Left cardiac atrium (tissue), 4 donors: ENCODE results near the gene ELAVL4. TPM values are rescaled to one million over a fixed set of nuclear protein-coding genes. Genes with fewer than 3 reads are reported as not detected.

Experiments used
- ATAC-seq, 2 donors: fragments of 200-7000 bp; cut with Tn5 transposase; one replicate each; pipeline ENCODE4 v1.9.1; 2020; ENCODE audit warnings: mild to moderate bottlenecking in 2 of 2, moderate library complexity in 2 of 2
- DNase-seq: peaks from one replicate; pipeline ENCODE4 v3.0.0-alpha.2; 2020
- intact Hi-C, 2 donors: fragments of 100-400 bp; cut with DNase I; formaldehyde crosslinking; loops; one replicate each; pipeline versions ENCODE4 v1.14.1 to v1.15.1; 2022 to 2023
- total RNA-seq, 2 donors: library from RNA; stranded (reverse); fragmentation: NEBNext Ultra II Directional; extraction: Animal tissue kit (Norgen Biotek cat#: 25700); gene quantifications; one replicate each; pipeline ENCODE4 v1.2.1, GENCODE V29; 2021
- donor health status: DM: no; HTN: yes; CAD: no.
- donor health status: DM: no; HTN: yes; CAD: no; lungs with severe emphysema.
- donor health status: DM: yes; HTN: yes; CAD: no.
- donor health status: Dilated cardiomyopathy.

The ELAVL4 gene
- total RNA-seq, 2 donors from 2014 or later = 0.38 to 1.0 TPM

DNA sequence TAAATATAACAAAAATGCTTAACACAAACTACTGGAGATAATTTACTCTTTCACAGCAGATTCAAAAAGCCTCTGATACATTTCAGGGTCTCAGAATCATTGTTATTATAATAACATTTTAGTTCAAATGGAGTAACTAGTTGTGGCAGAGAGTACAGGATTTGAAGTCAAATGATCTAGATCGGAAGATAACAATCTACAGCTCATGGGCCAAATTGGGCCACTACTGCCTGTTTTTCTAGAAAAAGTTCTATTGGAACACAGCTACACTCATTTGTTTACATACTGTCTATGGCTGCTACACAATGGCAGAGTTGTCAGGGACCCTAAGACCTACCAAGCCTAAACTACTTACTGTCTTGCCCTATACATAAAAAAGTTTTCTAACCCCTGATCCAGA, 63.6 kb downstream of the ELAVL4 start:
- intact Hi-C loops = no loop called here
- DNase-seq (no peak), ATAC-seq (no peak)

DNA sequence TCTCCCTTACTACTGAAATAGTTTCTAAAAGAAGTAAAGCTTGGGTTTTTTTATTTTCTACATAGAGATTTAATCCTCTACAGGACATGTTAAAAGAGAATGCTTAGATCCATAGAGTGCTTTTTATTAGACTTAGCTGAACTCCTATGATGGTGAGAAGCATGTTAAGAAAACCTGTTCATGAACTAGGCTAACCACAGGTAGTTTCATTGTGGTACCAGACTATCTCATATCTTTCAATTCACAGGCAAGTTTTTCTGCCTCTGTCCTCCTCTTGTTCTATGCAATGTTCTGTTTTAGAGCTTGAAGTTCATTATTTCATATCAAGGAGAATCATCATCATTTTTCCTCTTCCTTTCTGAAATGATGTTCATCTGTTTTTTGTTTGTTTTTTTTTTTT, 65.4 kb downstream of the ELAVL4 start:
- intact Hi-C loops = no loop called here
- no peak for ATAC-seq
- DNase-seq = no peak

DNA sequence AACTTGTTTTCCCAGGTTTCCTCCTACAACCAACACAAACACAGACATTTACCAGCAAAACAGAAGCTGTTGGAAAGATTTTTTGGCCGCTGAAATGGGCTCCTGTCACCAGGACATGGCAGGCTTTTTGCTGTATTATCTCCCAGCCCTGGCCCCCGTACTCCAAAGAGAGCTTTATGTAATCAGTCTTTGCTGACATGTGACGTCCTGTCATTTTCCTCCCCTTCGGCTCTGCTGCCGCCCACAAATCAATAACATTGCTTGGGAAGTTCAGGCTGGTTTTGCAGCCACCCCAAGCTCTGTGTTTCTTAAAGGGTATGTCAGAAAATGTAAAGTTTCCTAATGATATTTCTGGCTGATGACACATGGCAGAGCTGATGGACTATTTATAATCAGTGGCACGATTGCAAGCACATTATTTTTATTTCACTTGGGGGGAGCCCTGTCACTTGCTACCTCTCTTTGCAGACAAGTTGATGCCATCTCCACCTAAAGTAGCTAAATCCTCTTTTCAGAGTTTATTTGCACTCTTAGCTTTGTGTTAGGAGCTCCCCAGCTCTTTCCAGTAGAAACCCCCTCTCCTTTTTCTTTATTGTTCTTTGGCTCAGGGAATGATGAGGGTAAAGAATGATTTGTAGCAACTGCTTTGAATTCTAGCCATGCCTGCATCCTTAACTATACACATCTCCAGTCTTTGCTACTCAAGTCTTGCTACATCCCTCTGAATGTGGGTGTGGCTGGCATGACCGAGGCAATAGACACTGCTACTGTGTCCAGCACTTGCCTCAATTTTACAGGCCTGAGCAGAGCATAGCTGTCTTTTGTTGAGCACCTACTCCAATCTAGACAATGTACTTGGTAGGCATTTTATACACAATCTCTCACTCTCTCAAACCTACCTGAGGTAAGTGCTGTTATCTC, 67.3 kb downstream of the ELAVL4 start:
- no peak for DNase-seq
- peak; percentile 42 to 44 for ATAC-seq
- intact Hi-C loops = no loop called here

- ATAC-seq (no peak), DNase-seq (no peak)
- intact Hi-C loops = no loop called here
These were observed 69.3 kb downstream of the ELAVL4 start for GRCh38 chr1:50177994-50178393.

DNA sequence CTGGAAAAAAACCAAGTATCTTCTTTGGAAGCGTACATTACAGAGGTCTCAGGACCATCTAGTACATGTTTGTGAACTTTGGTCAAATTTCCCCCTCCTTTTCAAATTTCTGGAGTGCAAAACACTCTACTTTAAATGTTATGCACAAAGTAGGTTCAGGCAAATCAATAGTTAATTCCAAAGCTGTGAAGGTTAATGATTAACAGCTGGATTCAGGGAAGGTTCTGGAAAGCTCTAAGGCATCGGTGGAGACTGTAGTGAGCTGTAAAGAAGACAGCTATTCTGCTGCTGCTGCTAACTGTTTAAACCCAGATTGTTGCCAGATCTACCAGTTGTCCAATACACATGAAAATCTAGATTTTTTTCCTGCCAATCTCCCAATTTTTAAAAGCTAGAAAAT, 70.9 kb downstream of the ELAVL4 start:
- no peak for ATAC-seq
- no peak for DNase-seq
- intact Hi-C loops = no loop called here

GRCh38 chr1:50180367-50180766, 71.6 kb downstream of the ELAVL4 start:
- intact Hi-C loops = no loop called here
- ATAC-seq (no peak), DNase-seq (no peak)

GRCh38 chr1:50181027-50181663, 72.4 kb downstream of the ELAVL4 start:
- DNase-seq (no peak), ATAC-seq (peak; percentile 86 to 87)
- intact Hi-C loops = no loop called here

DNA sequence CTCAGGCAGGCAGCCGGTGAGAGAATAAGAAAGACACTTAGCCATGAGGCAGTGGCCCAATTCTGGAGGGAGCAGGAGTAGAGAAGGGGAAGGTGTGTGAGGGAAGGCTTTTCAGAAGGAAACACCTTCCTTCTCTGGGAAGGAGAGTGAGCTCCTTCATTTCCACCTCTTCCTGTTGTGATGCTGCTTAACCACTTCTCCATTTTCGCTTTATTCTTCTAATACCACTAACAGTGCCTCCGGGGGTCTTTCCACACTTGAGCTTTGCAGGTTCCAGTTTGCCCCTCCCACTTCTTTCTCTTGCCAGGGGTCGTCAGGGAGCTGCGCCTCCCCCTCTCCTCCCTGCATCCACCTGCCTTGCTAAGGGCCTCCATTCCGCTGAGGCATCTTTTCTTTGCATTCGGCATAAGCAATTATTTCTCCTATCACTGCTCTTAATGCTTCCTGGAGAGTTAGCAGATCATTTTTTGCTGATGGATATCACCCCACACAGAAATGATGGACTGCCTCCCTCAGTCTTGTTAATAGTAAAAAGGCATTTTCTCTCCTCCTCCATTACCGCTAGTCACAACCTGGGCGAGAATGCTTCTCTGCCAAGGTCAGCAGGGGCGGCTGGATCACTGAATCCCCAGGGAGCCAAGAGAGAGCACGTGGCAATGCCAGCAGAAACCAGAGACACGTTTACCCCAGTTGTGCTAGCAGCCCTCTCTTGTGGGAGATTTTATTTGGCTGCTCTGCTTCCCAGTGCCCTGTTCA, 74.8 kb downstream of the ELAVL4 start:
- DNase-seq (no peak), ATAC-seq (peak in 1 of 2 donors; percentile 42)
- intact Hi-C loops = no loop called here

DNA sequence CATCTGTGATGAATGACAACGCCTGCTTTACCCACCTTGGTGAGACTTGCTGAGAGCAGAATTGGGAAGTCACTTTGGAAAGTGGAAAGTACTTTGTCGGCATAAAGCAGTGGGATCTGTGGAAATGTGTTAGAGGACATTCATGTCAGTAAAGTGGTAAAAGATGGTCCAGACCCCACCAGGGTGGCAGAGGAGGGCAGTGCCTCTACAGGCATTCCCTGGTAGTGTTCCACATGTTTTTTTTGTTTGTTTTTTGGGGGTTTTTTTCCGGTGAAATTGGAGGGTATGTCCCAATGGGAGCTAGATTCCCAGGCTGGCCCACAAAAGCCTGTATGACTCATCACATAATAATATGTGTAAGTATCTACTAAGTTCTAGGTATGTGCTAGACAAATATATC, 80.6 kb downstream of the ELAVL4 start:
- intact Hi-C loops = no loop called here
- ATAC-seq (no peak), DNase-seq (no peak)

GRCh38 chr1:50193002-50193401, 84.3 kb downstream of the ELAVL4 start:
- DNase-seq = no peak
- no peak for ATAC-seq
- intact Hi-C loops = no loop called here

DNA sequence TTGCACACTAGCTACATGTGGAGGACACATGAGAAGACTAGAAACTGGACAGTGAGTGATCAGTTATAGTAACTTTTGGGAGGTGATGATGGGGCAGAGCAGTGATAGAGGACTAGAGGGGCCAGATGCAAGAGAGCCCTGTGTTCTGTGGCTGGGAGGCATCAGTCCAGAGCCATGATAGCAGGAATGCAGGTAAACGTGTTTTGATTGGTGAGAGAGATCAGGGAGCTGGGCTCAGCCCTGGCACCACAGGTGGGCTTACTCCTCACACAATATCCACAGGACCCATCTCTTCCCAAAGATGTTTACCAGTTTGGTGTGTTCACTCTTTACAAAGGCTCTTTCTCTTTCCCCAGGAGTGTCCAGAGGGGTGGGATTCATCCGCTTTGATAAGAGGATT, 86.5 kb downstream of the ELAVL4 start:
- DNase-seq = no peak
- intact Hi-C loops = no loop called here
- ATAC-seq = no peak

- intact Hi-C loops = no loop called here
- DNase-seq (no peak), ATAC-seq (no peak)
These were observed 87.4 kb downstream of the ELAVL4 start for GRCh38 chr1:50196081-50196480.

DNA sequence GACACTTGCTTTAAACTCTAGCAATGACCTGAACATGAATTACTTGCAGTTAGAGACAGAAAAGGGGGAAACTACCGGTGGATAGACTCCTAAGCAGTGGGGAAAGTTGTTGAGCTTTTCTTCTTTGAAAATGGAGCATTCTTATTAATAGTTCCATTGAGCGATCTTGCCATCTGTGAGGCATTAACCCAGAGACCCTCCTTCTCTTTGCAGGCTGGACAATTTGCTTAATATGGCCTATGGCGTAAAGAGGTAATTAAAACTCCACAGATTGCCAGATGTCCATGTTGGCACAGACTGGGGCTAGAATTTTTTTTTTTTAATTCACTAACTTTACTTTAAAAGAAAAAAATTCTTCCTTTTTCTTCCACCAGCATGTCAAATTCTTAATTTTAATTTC, 88.5 kb downstream of the ELAVL4 start:
- intact Hi-C loops = no loop called here
- no peak for ATAC-seq
- DNase-seq = no peak

GRCh38 chr1:50208315-50208714, 99.6 kb downstream of the ELAVL4 start:
- DNase-seq (no peak), ATAC-seq (peak in 1 of 2 donors; percentile 34)
- intact Hi-C loops = no loop called here

DNA sequence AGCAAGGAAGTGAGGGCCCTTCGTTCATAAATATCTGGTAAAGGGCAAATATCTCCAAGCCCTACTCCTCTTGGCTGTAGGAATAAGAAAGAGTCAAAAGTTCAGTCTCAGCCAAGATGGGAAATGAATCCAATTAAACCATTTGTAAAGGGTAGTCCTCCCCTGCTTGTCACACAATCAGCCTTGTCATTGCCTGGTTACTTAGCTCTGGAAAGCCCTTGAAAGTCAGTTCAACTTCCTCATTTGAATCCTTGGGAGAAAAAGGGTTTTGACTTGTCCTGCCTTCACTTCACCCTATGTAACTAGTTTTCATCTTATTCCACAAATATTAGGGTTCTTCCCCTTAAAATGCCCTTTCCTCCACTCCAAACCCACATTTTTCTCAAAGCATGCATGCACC, 100.0 kb downstream of the ELAVL4 start:
- DNase-seq (no peak), ATAC-seq (no peak)
- intact Hi-C loops = no loop called here

DNA sequence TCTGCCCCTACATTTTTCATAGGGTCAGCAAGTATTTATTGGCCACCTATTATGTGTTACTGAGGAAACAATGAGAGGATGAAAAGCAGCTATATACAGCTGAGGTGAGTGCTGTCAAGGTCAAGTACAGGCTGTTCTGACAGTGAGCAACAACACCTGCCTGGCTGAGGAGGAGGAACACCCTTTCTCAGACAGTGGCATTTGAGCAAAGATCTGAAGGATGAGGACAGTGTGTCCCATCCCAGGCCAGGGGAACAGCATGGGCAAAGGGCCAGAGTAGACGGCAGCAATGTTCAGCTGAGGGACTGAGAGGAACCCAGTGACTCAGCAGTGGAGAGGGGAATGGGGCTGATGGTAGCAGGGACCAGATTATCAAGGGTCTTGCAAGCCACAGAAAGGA, 101.0 kb downstream of the ELAVL4 start:
- DNase-seq = no peak
- peak in 1 of 2 donors; percentile 39 for ATAC-seq
- intact Hi-C loops = no loop called here

- intact Hi-C loops = no loop called here
- DNase-seq = no peak
- no peak for ATAC-seq
These were observed 104.8 kb downstream of the ELAVL4 start for GRCh38 chr1:50213505-50213904.

DNA sequence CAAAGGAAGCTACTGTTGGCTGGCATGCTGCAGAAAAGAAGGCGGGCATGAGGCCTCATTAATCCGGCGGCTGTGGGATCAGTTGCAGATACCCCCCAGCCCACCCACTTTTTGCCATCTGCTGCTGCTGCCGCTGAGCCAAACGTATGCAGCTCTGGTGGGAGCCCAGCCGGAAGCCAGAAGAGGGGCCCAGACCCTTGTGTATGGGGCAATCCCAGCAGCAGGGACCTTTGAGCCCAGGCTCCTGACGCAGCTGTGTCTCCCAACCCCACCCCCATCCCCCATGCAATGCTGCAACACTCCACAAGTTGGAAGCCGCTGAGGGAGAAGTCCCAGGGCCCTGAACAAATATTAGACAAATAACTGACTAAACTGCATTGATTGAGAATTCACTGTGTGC, 106.0 kb downstream of the ELAVL4 start:
- intact Hi-C loops = no loop called here
- ATAC-seq = no peak

DNA sequence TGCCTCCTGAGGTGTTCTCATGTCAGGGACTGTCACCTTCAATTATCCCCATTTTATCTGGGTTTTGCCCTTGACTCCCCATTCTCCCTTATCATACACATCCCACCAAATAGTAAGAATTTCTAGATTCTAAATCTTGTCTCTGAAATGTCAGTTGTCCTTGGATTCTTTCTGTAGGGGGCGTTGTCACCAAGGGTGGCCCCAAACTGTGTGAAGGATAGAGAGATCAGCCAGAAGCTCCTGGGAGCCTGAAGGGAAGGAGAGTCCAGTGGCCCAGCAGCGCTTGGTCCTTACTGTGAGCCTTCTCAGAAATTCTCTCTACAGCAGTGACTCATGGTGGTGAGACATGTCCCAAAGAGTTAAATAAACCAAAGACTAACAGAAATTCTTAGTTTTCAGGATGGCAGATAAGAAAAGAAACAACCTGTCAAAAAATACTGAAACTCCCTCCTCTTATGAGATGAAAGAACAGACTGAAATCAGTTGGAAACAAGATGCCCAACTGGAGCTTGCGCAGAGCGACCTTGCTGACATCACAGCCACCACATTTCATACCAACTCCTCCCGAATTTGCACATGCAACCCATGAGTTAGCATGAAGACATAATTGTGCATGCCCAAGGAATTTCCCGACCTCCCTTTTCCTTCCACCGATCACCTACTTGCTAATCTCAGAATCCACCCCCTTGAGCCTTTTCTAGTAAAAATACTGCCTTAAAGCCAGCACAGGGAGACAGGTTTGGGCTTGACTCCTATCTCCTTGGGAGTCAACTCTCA, 109.8 kb downstream of the ELAVL4 start:
- intact Hi-C loops = no loop called here

More for the DNA sequence above, 106.0 kb downstream of the ELAVL4 start:
- no peak for DNase-seq

More for the DNA sequence above, 109.8 kb downstream of the ELAVL4 start:
- DNase-seq (no peak), ATAC-seq (no peak)
